CD14-positive monocyte (primary cell): ENCODE results near the gene TRIM68. TPM values are rescaled to one million over a fixed set of nuclear protein-coding genes. Genes with fewer than 3 reads are reported as not detected.

Experiments
- DNase-seq, 3 donors: peaks; one replicate each; pipeline ENCODE4 v3.0.0-alpha.2; 2011 to 2022
- H2AFZ ChIP-seq: 2 replicates; pipeline ENCODE4 v1.6.0; 2012; ENCODE audit warnings: mild to moderate bottlenecking, low read depth, low read length, inconsistent platforms; ENCODE audit not compliant: insufficient read depth, poor library complexity, severe bottlenecking
- H3K27ac ChIP-seq, 2 donors: 1 replicate in 1 of 2; 2 replicates in 1 of 2; pipeline ENCODE4 v1.5.1; 2012 to 2013; ENCODE audit warnings: low read length in 2 of 2, control low read depth in 1 of 2, inconsistent platforms in 1 of 2, low read depth in 1 of 2, mild to moderate bottlenecking in 1 of 2
- H3K27me3 ChIP-seq, 2 donors: one replicate each; pipeline versions ENCODE4 v1.6.0 to v1.6.1; 2011 to 2013; ENCODE audit warnings: low read length in 2 of 2; ENCODE audit not compliant: control insufficient read depth in 2 of 2, insufficient read depth in 2 of 2
- H3K36me3 ChIP-seq, 2 donors: replicated peaks in 1 of 2; 1 replicate in 1 of 2; 2 replicates in 1 of 2; pipeline versions ENCODE4 v1.5.1 to v1.6.1; 2012 to 2013; ENCODE audit warnings: low read length in 2 of 2, control low read depth in 1 of 2, inconsistent platforms in 1 of 2, mild to moderate bottlenecking in 1 of 2; ENCODE audit not compliant: insufficient read depth in 2 of 2, control insufficient read depth in 1 of 2
- H3K4me1 ChIP-seq, 2 donors: 1 replicate in 1 of 2; 2 replicates in 1 of 2; pipeline versions ENCODE4 v1.5.1 to v1.6.1; 2012 to 2013; ENCODE audit warnings: low read length in 2 of 2, control low read depth in 1 of 2, inconsistent platforms in 1 of 2, mild to moderate bottlenecking in 1 of 2, moderate library complexity in 1 of 2; ENCODE audit not compliant: insufficient read depth in 2 of 2, control insufficient read depth in 1 of 2
- H3K4me2 ChIP-seq: replicated peaks from 2 replicates; pipeline ENCODE3; 2012; ENCODE audit warnings: low read length, moderate library complexity, mild to moderate bottlenecking; ENCODE audit not compliant: poor library complexity, severe bottlenecking; ENCODE audit errors: extremely low read depth
- H3K4me3 ChIP-seq, 3 experiments: fragments of 200-600 bp in 1 of 3; sonication (generic) in 1 of 3; replicated peaks in 1 of 3; 1 replicate in 2 of 3; 2 replicates in 1 of 3; pipeline ENCODE4 v1.5.1; 2011 to 2013; ENCODE audit warnings: low read length in 3 of 3, mild to moderate bottlenecking in 3 of 3, control low read depth in 2 of 3, low read depth in 2 of 3, inconsistent platforms in 1 of 3, moderate library complexity in 1 of 3
- H3K79me2 ChIP-seq: 2 replicates; pipeline ENCODE4 v1.6.0; 2012; ENCODE audit warnings: mild to moderate bottlenecking, control low read depth, inconsistent platforms, low read length, moderate library complexity; ENCODE audit not compliant: insufficient read depth
- H3K9ac ChIP-seq: 2 replicates; pipeline ENCODE4 v1.6.0; 2017; ENCODE audit warnings: low read length, mild to moderate bottlenecking; ENCODE audit not compliant: insufficient read depth, poor library complexity, severe bottlenecking
- H3K9me3 ChIP-seq, 2 donors: replicated peaks in 1 of 2; 1 replicate in 1 of 2; 2 replicates in 1 of 2; pipeline versions ENCODE4 v1.5.1 to v1.6.1; 2012 to 2013; ENCODE audit warnings: low read length in 2 of 2, control low read depth in 1 of 2; ENCODE audit not compliant: control insufficient read depth in 1 of 2, insufficient read depth in 1 of 2
- H4K20me1 ChIP-seq: 2 replicates; pipeline ENCODE4 v1.6.0; 2012; ENCODE audit warnings: mild to moderate bottlenecking, low read length, control low read depth, moderate library complexity; ENCODE audit not compliant: insufficient read depth
- H3K27ac Mint-ChIP-seq, 7 donors: one replicate each; pipeline ENCODE4 v1.8.0; 2020; ENCODE audit warnings: mild to moderate bottlenecking in 7 of 7, mixed read lengths in 7 of 7, moderate library complexity in 6 of 7, inconsistent platforms in 2 of 7
- H3K27me3 Mint-ChIP-seq, 3 donors: one replicate each; pipeline ENCODE4 v1.8.0; 2021 to 2022; ENCODE audit warnings: low read depth in 3 of 3, mild to moderate bottlenecking in 3 of 3, mixed read lengths in 3 of 3, moderate library complexity in 3 of 3, inconsistent platforms in 1 of 3
- H3K36me3 Mint-ChIP-seq, 2 donors: one replicate each; pipeline ENCODE4 v1.8.0; 2020; ENCODE audit warnings: mixed read lengths in 2 of 2, inconsistent platforms in 1 of 2, mild to moderate bottlenecking in 1 of 2
- H3K4me1 Mint-ChIP-seq: one replicate; pipeline ENCODE4 v1.8.0; 2020; ENCODE audit warnings: mild to moderate bottlenecking, mixed read lengths
- H3K4me3 Mint-ChIP-seq, 2 donors: one replicate each; pipeline ENCODE4 v1.8.0; 2020; ENCODE audit warnings: mild to moderate bottlenecking in 2 of 2, mixed read lengths in 2 of 2, moderate library complexity in 1 of 2
- H3K9me3 Mint-ChIP-seq, 7 donors: one replicate each; pipeline ENCODE4 v1.8.0; 2020 to 2022; ENCODE audit warnings: mixed read lengths in 7 of 7, mild to moderate bottlenecking in 6 of 7, moderate library complexity in 6 of 7, inconsistent platforms in 2 of 7
- WGBS: methylation state at CpG from one replicate; pipeline ENCODE4 v1.1.5; 2013; ENCODE audit warnings: missing lambda C conversion rate; ENCODE audit not compliant: insufficient coverage; 5-methylcytosine and 5-hydroxymethylcytosine counted together
- intact Hi-C, 2 donors: fragments of 100-400 bp; cut with micrococcal nuclease; formaldehyde crosslinking; loops; one replicate each; pipeline versions ENCODE4 v1.15.0 to v1.15.1; 2023
- polyA plus RNA-seq, 3 donors: library from polyadenylated mRNA; depleted of rRNA in 1 of 3; unstranded in 2 of 3; stranded (reverse) in 1 of 3; fragments of 300-500 nt in 2 of 3; fragments of >200 nt in 1 of 3; fragmentation: Illumina TruSeq in 2 of 3; gene quantifications; 1 replicate in 2 of 3; 2 replicates in 1 of 3; pipeline ENCODE4 v1.2.3, GENCODE V29; 2012 to 2021
- TF ChIP-seq, protein P1 (sequence below): fragments of 200-600 bp; IDR thresholded peaks from one replicate; pipeline ENCODE4 v1.8.0; 2022; ENCODE audit warnings: antibody characterized with exemption, mild to moderate bottlenecking

Gene TRIM68
- polyA plus RNA-seq, 3 donors, result 2.2 to 4.9 (median 3.0) TPM

GRCh38 chr11:4626207-4627099 is 18.4 kb upstream of the TRIM68 start:
- H3K9ac ChIP-seq, result no peak overlapping the region
- no peaks in the 10 kb centered on the region for H3K36me3 Mint-ChIP-seq
- no peaks in the 10 kb centered on the region for H3K36me3 ChIP-seq
- peaks cover 6 to 23% (median 18%) of the 10 kb centered on the region in 7 donors for H3K9me3 Mint-ChIP-seq
- WGBS, result 70% methylated on average over 7 of the region's 15 CpGs
- H3K4me3 ChIP-seq, result no peak overlapping the region
- no peaks in the 10 kb centered on the region for H3K79me2 ChIP-seq
- peaks cover 17% of the 10 kb centered on the region in 2 donors for H3K9me3 ChIP-seq
- no peaks in the 10 kb centered on the region for H3K27me3 ChIP-seq
- no peaks in the 10 kb centered on the region for H3K4me1 Mint-ChIP-seq
- H3K4me2 ChIP-seq, result no peak overlapping the region
- no peaks in the 10 kb centered on the region for H4K20me1 ChIP-seq
- H3K27me3 Mint-ChIP-seq, result peaks cover 6 to 13% (median 6%) of the 10 kb centered on the region in 3 donors
- H2AFZ ChIP-seq, result no peak overlapping the region
- intact Hi-C loops, result no loop called here
- H3K4me3 Mint-ChIP-seq, result no peak overlapping the region
- TF ChIP-seq, protein P1, sequence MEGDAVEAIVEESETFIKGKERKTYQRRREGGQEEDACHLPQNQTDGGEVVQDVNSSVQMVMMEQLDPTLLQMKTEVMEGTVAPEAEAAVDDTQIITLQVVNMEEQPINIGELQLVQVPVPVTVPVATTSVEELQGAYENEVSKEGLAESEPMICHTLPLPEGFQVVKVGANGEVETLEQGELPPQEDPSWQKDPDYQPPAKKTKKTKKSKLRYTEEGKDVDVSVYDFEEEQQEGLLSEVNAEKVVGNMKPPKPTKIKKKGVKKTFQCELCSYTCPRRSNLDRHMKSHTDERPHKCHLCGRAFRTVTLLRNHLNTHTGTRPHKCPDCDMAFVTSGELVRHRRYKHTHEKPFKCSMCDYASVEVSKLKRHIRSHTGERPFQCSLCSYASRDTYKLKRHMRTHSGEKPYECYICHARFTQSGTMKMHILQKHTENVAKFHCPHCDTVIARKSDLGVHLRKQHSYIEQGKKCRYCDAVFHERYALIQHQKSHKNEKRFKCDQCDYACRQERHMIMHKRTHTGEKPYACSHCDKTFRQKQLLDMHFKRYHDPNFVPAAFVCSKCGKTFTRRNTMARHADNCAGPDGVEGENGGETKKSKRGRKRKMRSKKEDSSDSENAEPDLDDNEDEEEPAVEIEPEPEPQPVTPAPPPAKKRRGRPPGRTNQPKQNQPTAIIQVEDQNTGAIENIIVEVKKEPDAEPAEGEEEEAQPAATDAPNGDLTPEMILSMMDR, result peak; percentile 66
- H3K27ac ChIP-seq, result no peak overlapping the region
- H3K4me1 ChIP-seq, result no peaks in the 10 kb centered on the region
- DNase-seq, result peak; percentile 9 to 48 (median 34)
- H3K27ac Mint-ChIP-seq, result peak overlapping the region in 1 of 7 donors; percentile 1

GRCh38 chr11:4619514-4619913 is 11.5 kb upstream of the TRIM68 start:
- no peak overlapping the region for H3K4me3 Mint-ChIP-seq
- Histone ChIP-seq H3K79me2 (no peaks in the 10 kb centered on the region), H3K4me2 (no peak overlapping the region), H3K36me3 (no peaks in the 10 kb centered on the region), H2AFZ (no peak overlapping the region), H4K20me1 (no peaks in the 10 kb centered on the region), H3K27ac (no peak overlapping the region), H3K9me3 (no peaks in the 10 kb centered on the region), H3K27me3 (peaks cover 2 to 3% of the 10 kb centered on the region in 2 donors), H3K4me3 (no peak overlapping the region), H3K4me1 (no peaks in the 10 kb centered on the region), H3K9ac (no peak overlapping the region)
- DNase-seq, result no peak
- H3K27ac Mint-ChIP-seq, result no peak overlapping the region
- no peaks in the 10 kb centered on the region for H3K36me3 Mint-ChIP-seq
- TF ChIP-seq, protein P1, result no peak
- H3K27me3 Mint-ChIP-seq, result peaks cover 2 to 6% (median 3%) of the 10 kb centered on the region in 3 donors
- intact Hi-C loops, result no loop called here
- peaks cover 0 to 7% (median 0%) of the 10 kb centered on the region in 7 donors for H3K9me3 Mint-ChIP-seq
- WGBS, result 72% methylated on average over 6 of the region's 9 CpGs
- no peaks in the 10 kb centered on the region for H3K4me1 Mint-ChIP-seq
